ENCODE measurements around the gene RBPJL.

The RBPJL gene

GRCh38 chr20:45320948-45321595 lies 14.4 kb downstream of the RBPJL start:
- no peak overlapping the region for H3K4me3 ChIP-seq (ENCODE audit: low read depth, low read length)
- DNase-seq (ENCODE audit: low read depth), result peak; percentile 62
- TF ChIP-seq CTCF (IDR thresholded peaks at IDR 0.05; ENCODE audit: insufficient read depth, low read depth, low read length, missing control alignments), result no peak

- H3K4me3 ChIP-seq (ENCODE audit: low read depth, low read length), result no peak overlapping the region
- peak; percentile 57 for DNase-seq (ENCODE audit: low read depth)
- peak; percentile 7 for TF ChIP-seq CTCF (IDR thresholded peaks at IDR 0.05; ENCODE audit: insufficient read depth, low read depth, low read length, missing control alignments)
Observed at GRCh38 chr20:45322952-45323383, 16.3 kb downstream of the RBPJL start.

GRCh38 chr20:45323731-45324130 lies 17.1 kb downstream of the RBPJL start:
- TF ChIP-seq CTCF (IDR thresholded peaks at IDR 0.05; ENCODE audit: insufficient read depth, low read depth, low read length, missing control alignments), result no peak
- no peak for DNase-seq (ENCODE audit: low read depth)
- H3K4me3 ChIP-seq (ENCODE audit: low read depth, low read length), result no peak overlapping the region

- no peak for TF ChIP-seq CTCF (IDR thresholded peaks at IDR 0.05; ENCODE audit: insufficient read depth, low read depth, low read length, missing control alignments)
- no peak overlapping the region for H3K4me3 ChIP-seq (ENCODE audit: low read depth, low read length)
- no peak for DNase-seq (ENCODE audit: low read depth)
Observed at GRCh38 chr20:45325371-45325770, 18.7 kb downstream of the RBPJL start.

- TF ChIP-seq CTCF (IDR thresholded peaks at IDR 0.05; ENCODE audit: insufficient read depth, low read depth, low read length, missing control alignments), result no peak
- no peak overlapping the region for H3K4me3 ChIP-seq (ENCODE audit: low read depth, low read length)
- DNase-seq (ENCODE audit: low read depth), result no peak
Observed at GRCh38 chr20:45328451-45328850, 21.8 kb downstream of the RBPJL start.

- H3K4me3 ChIP-seq (ENCODE audit: low read depth, low read length), result no peak overlapping the region
- no peak for DNase-seq (ENCODE audit: low read depth)
- no peak for TF ChIP-seq CTCF (IDR thresholded peaks at IDR 0.05; ENCODE audit: insufficient read depth, low read depth, low read length, missing control alignments)
Observed at GRCh38 chr20:45329497-45330319, 23.1 kb downstream of the RBPJL start.
